Right kidney (tissue), 1 donor: ENCODE results near the gene SCD5.

ENCODE experiments used
- DNase-seq: peaks from one replicate; pipeline ENCODE4 v3.0.0-alpha.2; 2016

The SCD5 gene

GRCh38 chr4:82638479-82638878 lies 160.1 kb downstream of the SCD5 start:
- DNase-seq, result no peak

- no peak for DNase-seq
These were observed 168.5 kb downstream of the SCD5 start for GRCh38 chr4:82630079-82630478.

GRCh38 chr4:82629238-82630000 lies 169.2 kb downstream of the SCD5 start:
- DNase-seq, result no peak

- DNase-seq, result no peak
These were observed 172.2 kb downstream of the SCD5 start for GRCh38 chr4:82626251-82626868.

GRCh38 chr4:82624819-82625218 lies 173.8 kb downstream of the SCD5 start:
- DNase-seq, result no peak

GRCh38 chr4:82623121-82623683 lies 175.4 kb downstream of the SCD5 start:
- no peak for DNase-seq

GRCh38 chr4:82621251-82621650 lies 177.3 kb downstream of the SCD5 start:
- DNase-seq, result no peak

- DNase-seq, result no peak
These were observed 178.4 kb downstream of the SCD5 start for GRCh38 chr4:82620126-82620735.

GRCh38 chr4:82618103-82618720 lies 180.4 kb downstream of the SCD5 start:
- peak; percentile 40 for DNase-seq

- no peak for DNase-seq
These were observed 183.7 kb downstream of the SCD5 start for GRCh38 chr4:82614838-82615449.

GRCh38 chr4:82613121-82613520 lies 185.5 kb downstream of the SCD5 start:
- DNase-seq, result no peak

GRCh38 chr4:82611982-82612381 lies 186.6 kb downstream of the SCD5 start:
- DNase-seq, result no peak

GRCh38 chr4:82611527-82611926 lies 187.1 kb downstream of the SCD5 start:
- no peak for DNase-seq

- no peak for DNase-seq
These were observed 188.6 kb downstream of the SCD5 start for GRCh38 chr4:82610041-82610440.

- no peak for DNase-seq
These were observed 192.0 kb downstream of the SCD5 start for GRCh38 chr4:82606622-82607021.

- no peak for DNase-seq
These were observed 194.1 kb downstream of the SCD5 start for GRCh38 chr4:82604522-82604921.

- DNase-seq, result no peak
These were observed 197.2 kb downstream of the SCD5 start for GRCh38 chr4:82601242-82602015.

GRCh38 chr4:82599336-82599735 lies 199.3 kb downstream of the SCD5 start:
- DNase-seq, result no peak

- no peak for DNase-seq
These were observed 204.1 kb downstream of the SCD5 start for GRCh38 chr4:82594456-82594855.

GRCh38 chr4:82593411-82593810 lies 205.2 kb downstream of the SCD5 start:
- DNase-seq, result no peak

GRCh38 chr4:82592639-82593038 lies 206.0 kb downstream of the SCD5 start:
- DNase-seq, result no peak

GRCh38 chr4:82591592-82591991 lies 207.0 kb downstream of the SCD5 start:
- DNase-seq, result no peak
